SK-N-SH (cell line): ENCODE measurements around the gene A4GALT.

Experiments used
- EP300 ChIP-seq, 2 experiments: IDR thresholded peaks; 2 replicates each; pipeline versions ENCODE4 v1.4.0 to v1.6.1; 2012; ENCODE audit warnings: borderline replicate concordance in 1 of 2, low read depth in 1 of 2, low read length in 1 of 2
- GATA2 ChIP-seq: sonication (generic); formaldehyde crosslinking; IDR thresholded peaks from 2 replicates; pipeline ENCODE4 v1.5.0; 2020; ENCODE audit warnings: mild to moderate bottlenecking, missing genetic modification reagents
- RCOR1 ChIP-seq: fragments of 150-350 bp; IDR thresholded peaks from 2 replicates; pipeline ENCODE4 v1.6.1; 2017; ENCODE audit warnings: antibody characterized with exemption, low read length
- TAF1 ChIP-seq: IDR thresholded peaks from 2 replicates; pipeline ENCODE4 v1.6.1; 2012; ENCODE audit warnings: low read depth, mild to moderate bottlenecking, low read length, moderate library complexity, borderline replicate concordance
- TF ChIP-seq, protein P1 (sequence below): fragments of 200-600 bp; sonication (generic); IDR thresholded peaks from 2 replicates; pipeline ENCODE4 v1.6.1; 2017; ENCODE audit warnings: antibody characterized with exemption, mild to moderate bottlenecking, moderate library complexity
- TF ChIP-seq, protein P2 (sequence below): IDR thresholded peaks from 2 replicates; pipeline ENCODE4 v1.4.0; 2012; ENCODE audit warnings: low read depth

DNA sequence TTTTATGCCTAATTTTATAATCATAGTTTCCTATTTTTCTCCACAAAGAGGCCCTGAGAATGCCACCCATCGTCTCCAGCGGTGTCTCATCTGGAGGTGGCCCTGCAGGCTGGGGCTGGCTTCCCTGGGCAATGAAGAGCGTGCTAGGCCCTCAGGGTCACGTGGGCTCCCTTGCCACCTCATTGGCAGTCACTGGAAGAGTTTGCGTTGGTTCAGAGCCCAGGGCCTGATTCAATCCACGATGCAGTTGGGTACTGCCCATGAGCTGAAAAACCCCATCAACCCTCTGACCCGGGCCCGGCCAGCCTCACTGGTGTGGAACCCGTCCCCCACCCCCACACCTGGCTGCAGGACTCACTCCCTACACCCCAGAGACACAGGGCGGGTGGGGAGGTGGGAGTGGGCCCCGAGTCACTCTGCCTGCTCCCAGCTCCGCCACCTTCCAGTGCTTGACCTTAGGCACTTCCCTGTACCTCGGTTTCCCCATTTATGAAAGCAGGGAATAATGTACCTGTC is 43.4 kb upstream of the A4GALT start:
- TF ChIP-seq, protein P1, sequence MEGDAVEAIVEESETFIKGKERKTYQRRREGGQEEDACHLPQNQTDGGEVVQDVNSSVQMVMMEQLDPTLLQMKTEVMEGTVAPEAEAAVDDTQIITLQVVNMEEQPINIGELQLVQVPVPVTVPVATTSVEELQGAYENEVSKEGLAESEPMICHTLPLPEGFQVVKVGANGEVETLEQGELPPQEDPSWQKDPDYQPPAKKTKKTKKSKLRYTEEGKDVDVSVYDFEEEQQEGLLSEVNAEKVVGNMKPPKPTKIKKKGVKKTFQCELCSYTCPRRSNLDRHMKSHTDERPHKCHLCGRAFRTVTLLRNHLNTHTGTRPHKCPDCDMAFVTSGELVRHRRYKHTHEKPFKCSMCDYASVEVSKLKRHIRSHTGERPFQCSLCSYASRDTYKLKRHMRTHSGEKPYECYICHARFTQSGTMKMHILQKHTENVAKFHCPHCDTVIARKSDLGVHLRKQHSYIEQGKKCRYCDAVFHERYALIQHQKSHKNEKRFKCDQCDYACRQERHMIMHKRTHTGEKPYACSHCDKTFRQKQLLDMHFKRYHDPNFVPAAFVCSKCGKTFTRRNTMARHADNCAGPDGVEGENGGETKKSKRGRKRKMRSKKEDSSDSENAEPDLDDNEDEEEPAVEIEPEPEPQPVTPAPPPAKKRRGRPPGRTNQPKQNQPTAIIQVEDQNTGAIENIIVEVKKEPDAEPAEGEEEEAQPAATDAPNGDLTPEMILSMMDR = no peak
- TF ChIP-seq EP300 (IDR thresholded peaks at IDR 0.05; ENCODE audit: borderline replicate concordance in 1 of 2, low read depth in 1 of 2, low read length in 1 of 2) (no peak), RCOR1 (no peak), GATA2 (no peak), TAF1 (no peak)
- TF ChIP-seq, protein P2, sequence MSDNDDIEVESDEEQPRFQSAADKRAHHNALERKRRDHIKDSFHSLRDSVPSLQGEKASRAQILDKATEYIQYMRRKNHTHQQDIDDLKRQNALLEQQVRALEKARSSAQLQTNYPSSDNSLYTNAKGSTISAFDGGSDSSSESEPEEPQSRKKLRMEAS = no peak
